HG02840 (cell line): ENCODE data around the gene ZBTB5.

Experiments
- ATAC-seq: cut with Tn5 transposase; IDR thresholded peaks from one replicate; pipeline ENCODE4 v1.9.1; 2021; ENCODE audit warnings: mild to moderate bottlenecking, moderate library complexity, moderate number of reproducible peaks; ENCODE audit not compliant: unreplicated experiment, low FRiP score

Gene ZBTB5

DNA sequence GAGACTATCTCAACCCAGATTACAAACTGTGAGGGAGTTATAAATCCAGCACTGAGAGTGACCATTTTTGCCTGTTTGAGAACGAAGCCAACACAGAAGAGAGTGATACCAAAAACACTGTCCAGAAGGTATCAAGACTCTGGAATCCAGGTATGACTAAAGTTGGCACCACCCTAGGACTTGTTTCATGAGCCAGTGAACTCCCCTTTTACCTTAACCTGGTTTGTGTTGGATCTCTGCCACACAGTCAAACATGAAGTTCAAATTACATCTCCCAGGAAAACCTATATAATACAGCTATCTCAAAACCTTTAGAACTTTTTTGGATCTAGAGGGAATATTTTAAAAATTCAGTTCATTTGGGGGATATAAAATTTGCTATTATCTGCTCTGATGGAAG lies 11.4 kb downstream of the ZBTB5 start:
- ATAC-seq: no peak

DNA sequence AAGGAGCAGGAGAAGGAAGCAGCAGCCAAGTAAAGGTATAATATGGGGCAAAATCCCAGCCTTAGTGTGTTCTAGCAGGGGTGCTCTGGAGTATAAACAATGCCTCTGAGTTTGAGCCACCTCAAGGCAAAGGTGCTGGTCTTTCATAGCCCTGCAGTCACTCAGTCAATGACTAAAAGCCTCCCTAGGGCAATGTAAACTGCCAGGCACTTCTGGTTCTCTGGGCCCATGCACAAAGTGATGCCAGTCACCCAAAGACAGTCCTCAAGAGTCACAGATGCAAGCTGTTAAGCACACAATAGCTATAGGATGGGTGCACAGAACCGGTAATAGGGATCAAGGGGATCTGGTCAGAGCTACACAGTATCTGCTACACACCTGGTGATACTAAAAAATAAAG lies 12.6 kb downstream of the ZBTB5 start:
- ATAC-seq: no peak

GRCh38 chr9:37451628-37452027 lies 13.6 kb downstream of the ZBTB5 start:
- no peak for ATAC-seq

DNA sequence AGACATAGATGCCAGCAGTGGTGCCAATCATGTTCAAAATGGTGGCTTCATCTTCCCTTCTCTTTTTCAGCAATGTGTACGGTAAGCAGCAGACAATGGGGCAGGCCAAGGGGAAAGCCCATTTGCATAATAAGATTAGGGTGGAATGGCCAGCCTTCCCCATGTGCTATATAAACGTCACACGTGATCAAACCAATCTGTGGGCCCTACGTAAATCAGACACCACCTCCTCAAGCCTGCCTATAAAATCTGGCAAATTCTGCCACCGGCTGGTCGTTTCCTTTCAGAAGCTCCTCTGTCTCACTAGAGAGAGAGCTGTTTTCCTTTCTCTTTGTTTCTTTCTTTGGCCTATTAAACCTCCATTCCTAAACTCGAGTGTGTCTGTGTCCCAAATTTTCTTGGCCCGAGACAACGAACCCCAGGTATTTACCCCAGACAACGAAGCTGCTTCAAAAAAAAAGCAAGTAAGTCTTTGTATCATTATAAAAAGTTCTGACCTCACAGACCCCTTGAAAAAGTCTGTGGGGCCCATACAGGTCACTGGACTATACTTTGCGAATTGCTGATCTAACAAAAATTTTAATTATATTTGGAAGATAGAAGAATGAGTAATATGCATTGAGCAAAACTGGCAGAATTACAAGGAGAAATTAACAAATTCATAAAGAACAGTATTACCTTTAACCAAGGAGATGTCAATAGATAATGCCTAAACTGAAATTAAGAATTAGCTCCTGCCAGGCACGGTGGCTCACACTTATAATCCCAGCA lies 15.2 kb downstream of the ZBTB5 start:
- no peak for ATAC-seq

DNA sequence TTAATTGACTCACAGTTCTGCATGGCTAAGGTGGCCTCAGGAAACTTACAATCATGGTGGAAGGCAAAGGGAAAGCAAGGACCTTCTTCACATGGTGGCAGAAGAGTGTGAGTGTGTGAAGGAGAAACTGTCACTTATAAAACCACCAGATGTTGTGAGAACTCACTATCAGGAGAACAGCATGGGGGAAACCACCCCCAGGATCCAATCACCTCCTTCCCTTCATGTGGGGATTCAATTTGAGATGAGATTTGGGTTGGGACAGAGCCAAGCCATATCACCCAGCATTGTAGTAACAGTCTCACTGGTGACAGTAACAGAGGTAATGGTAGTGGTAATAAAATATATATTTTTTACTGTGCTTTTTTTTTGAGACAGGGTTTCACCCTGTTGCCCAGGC lies 18.1 kb downstream of the ZBTB5 start:
- no peak for ATAC-seq

DNA sequence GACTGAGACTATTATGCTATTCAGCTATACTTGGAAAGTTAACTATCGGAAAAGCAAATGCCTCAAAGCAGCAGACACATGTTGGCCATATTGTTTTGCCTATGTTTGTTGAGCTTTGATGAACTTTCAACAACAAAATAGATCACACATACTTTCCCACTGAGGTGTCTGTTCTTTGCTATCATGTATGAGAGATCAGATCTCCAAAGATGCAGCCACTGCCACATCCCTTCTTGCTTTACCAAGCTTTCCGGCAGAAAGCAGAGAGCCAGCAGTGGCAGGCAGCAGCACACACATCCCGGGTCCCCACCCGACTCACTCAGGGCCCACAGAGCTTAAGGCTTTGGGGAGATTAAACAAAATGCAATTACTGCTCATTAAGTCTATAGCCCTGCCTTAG lies 18.8 kb downstream of the ZBTB5 start:
- ATAC-seq: no peak

GRCh38 chr9:37445832-37446231 lies 19.4 kb downstream of the ZBTB5 start:
- ATAC-seq: no peak

GRCh38 chr9:37444890-37445289 lies 20.4 kb downstream of the ZBTB5 start:
- ATAC-seq: no peak

- ATAC-seq: no peak
Measured at GRCh38 chr9:37443566-37443965, 21.7 kb downstream of the ZBTB5 start.

- ATAC-seq: no peak
Measured at GRCh38 chr9:37442556-37442955, 22.7 kb downstream of the ZBTB5 start.

- ATAC-seq: no peak
Measured at GRCh38 chr9:37441776-37442370, 23.4 kb downstream of the ZBTB5 start.

DNA sequence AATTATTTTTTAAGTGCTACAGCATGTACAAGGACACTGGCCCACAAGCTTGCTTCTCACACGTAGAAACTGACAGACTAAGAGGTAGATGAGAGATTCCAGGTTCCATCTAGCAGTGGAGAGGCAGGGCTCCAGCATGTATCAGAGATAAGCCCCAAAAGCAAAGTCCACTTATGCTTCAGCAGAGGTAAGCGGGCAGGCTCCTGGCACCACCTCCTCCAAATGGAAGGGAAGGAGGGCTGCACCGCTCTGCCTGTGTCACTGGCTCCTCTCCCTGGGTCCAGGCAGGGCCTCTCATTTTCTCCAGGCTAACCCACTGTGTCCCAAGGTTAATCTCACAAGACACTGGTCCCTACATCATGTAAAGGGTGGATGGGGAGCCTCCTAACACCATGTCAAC lies 26.9 kb downstream of the ZBTB5 start:
- no peak for ATAC-seq

- no peak for ATAC-seq
Measured at GRCh38 chr9:37437621-37438020, 27.6 kb downstream of the ZBTB5 start.

DNA sequence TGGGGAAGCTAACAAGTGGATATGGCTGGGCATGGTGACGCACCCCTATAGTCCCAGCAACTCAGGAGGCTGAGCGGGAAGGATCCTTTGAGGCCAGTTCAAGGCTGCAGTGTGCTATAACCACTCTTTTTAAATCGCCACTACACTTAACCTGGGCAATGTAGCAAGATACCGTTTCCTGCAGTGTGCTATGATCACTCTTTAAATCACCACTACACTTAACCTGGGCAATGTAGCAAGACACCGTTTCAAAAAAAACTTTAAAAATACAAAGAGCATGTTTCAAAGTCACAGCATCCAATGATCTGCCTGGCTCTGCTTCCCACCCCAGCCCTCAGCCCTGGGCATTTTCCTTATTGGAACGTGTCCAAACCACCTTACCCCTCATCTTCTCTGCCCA lies 28.2 kb downstream of the ZBTB5 start:
- no peak for ATAC-seq

DNA sequence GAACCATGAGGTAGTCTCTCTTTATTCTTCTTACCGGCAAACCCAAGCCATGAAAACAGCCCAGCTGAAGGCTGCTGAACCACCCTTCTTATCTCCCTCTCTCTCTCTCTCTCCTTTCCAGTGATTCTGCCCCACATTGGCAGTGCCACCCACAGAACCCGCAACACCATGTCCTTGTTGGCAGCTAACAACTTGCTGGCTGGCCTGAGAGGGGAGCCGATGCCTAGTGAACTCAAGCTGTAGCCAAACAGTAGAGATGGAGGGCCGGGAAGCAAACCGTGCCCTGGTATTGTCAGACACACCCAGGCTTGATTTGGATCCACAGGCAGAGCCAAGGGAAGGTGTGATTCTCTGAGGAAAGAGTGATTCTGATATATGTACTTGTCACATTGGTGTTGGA lies 28.7 kb downstream of the ZBTB5 start:
- ATAC-seq: no peak

- no peak for ATAC-seq
Measured at GRCh38 chr9:37433867-37434371, 31.3 kb downstream of the ZBTB5 start.

DNA sequence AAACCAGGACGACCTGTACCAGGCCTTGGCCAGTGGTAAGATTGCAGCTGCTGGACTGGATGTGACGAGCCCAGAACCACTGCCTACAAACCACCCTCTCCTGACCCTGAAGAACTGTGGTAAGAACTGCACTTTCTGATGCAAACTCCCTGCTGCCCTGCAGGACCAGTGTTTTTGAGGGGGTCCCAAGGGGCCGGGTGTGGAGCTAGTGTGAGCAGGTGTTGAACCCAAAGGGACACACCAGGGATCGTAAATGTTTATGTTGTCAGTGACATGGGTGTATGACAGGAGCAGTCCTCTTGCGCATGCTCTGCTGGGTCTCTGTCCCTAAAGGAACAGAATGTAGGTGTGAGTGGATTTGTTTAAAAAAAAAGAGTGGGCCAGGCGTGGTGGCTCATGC lies 33.2 kb downstream of the ZBTB5 start:
- ATAC-seq: no peak

- no peak for ATAC-seq
Measured at GRCh38 chr9:37430841-37431597, 34.2 kb downstream of the ZBTB5 start.

DNA sequence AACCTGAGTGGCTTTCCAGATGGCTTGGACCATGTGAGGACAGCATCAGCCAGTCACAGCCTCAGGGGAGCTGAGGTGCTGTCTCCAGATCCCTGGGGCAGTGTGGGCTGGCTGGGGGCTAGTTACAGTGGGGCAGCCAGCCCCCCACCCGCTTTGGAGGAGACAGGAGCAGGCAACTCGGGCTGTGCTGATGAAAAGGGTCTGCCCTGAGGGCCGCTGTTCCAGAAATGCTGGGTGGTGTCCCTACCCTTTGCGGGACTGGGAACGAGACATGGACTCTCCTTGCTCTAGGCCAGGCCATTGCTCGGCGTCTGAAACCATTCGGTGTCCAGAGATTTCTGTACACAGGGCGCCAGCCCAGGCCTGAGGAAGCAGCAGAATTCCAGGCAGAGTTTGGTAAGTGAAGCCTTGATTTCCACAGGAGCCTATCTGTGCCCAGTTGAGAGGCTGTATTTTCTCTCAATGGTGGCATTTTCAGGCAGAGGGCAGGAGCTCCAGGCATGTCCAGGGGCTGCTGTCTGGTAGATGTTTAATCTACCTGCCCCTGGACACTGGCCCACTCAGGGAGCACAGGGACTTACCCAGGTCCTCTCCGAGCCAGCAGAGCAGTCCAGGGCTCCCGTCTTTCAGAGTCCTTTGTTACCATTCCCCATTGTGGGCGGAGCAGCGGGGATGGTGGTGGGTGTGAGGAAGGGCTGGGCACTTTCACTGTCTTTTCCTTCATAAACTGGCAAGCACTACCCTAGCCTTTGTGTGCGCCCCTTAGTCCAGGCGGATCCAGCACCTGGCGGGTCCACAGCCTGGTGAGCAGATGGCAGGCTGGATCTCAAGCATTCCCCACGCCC lies 35.6 kb downstream of the ZBTB5 start:
- ATAC-seq: no peak

DNA sequence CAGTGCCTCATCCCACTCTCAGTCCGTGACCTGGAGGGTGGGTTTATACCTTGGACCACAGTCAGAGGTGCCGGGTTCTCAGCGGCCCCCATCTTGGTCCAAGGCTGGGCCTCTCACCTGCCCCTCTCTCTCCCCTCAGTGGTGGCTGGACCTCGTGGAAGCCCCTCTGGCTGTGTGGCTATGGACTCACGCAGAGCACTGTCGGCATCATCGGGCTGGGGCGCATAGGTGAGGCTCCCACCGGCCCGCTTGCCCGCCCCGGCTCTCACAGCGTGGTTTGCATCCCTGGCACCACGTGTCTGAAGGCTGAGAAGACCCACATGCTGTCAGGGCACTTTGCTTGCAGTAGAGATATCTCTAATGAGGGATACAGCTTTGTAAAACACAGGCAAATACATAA lies 36.9 kb downstream of the ZBTB5 start:
- ATAC-seq: no peak

- ATAC-seq: no peak
Measured at GRCh38 chr9:37426846-37427245, 38.4 kb downstream of the ZBTB5 start.
